NK-92 (cell line): ENCODE measurements around the gene VHLL.

Experiments
- DNase-seq: peaks from one replicate; lab custom pipeline; 2025; ENCODE audit not compliant: unreplicated experiment; lab: John Stamatoyannopoulos, UW

Gene VHLL

GRCh38 chr1:156257711-156258110 is 41.4 kb downstream of the VHLL start:
- no peak for DNase-seq

GRCh38 chr1:156253634-156254033 is 45.5 kb downstream of the VHLL start:
- no peak for DNase-seq

- DNase-seq, result no peak
These were observed 47.6 kb downstream of the VHLL start for GRCh38 chr1:156251527-156251926.

GRCh38 chr1:156249593-156249992 is 49.5 kb downstream of the VHLL start:
- no peak for DNase-seq
